HepG2 (cell line): Measurements from ENCODE around the gene LTB4R. TPM values are rescaled to one million over a fixed set of nuclear protein-coding genes. Genes with fewer than 3 reads are reported as not detected.

ENCODE experiments used
- CREM ChIP-seq, 2 experiments: sonication (generic) in 1 of 2; formaldehyde crosslinking in 1 of 2; IDR thresholded peaks; 2 replicates each; pipeline versions ENCODE4 v1.4.0 to v1.6.1; 2016 to 2020; ENCODE audit warnings: antibody characterized with exemption in 1 of 2, mild to moderate bottlenecking in 1 of 2, missing genetic modification reagents in 1 of 2
- KDM5A ChIP-seq: fragments of 200-600 bp; sonication (generic); IDR thresholded peaks from 2 replicates; pipeline ENCODE4 v1.7.0; 2018; ENCODE audit warnings: antibody characterized with exemption, mild to moderate bottlenecking, low read length, borderline replicate concordance
- MEIS2 ChIP-seq: sonication (generic); formaldehyde crosslinking; IDR thresholded peaks from 2 replicates; pipeline ENCODE4 v1.9.0; 2021; ENCODE audit warnings: mild to moderate bottlenecking, missing genetic modification reagents
- POLR2G ChIP-seq: fragments of 200-400 bp; formaldehyde crosslinking; IDR thresholded peaks from 2 replicates; pipeline ENCODE4 v1.6.1; 2018; ENCODE audit warnings: mild to moderate bottlenecking, low read depth, low read length, moderate library complexity
- SMC3 ChIP-seq: IDR thresholded peaks from 2 replicates; pipeline ENCODE4 v1.6.1; 2011; ENCODE audit warnings: low read length, improper control_type of control experiment
- TEAD3 ChIP-seq: optimal IDR thresholded peaks from 2 replicates; pipeline ENCODE3; 2016; ENCODE audit warnings: borderline replicate concordance
- ZBTB10 ChIP-seq: sonication (generic); formaldehyde crosslinking; IDR thresholded peaks from 2 replicates; pipeline ENCODE4 v1.4.0; 2020; ENCODE audit warnings: missing genetic modification reagents, borderline replicate concordance
- ZBTB7A ChIP-seq: sonication (generic); formaldehyde crosslinking; IDR thresholded peaks from 2 replicates; pipeline ENCODE4 v1.8.0; 2022; ENCODE audit warnings: mild to moderate bottlenecking, missing genetic modification reagents
- ZFP41 ChIP-seq: sonication (generic); formaldehyde crosslinking; IDR thresholded peaks from 2 replicates; pipeline ENCODE4 v1.4.0; 2020; ENCODE audit warnings: mild to moderate bottlenecking, missing genetic modification reagents, borderline replicate concordance
- ZNF17 ChIP-seq: sonication (generic); formaldehyde crosslinking; IDR thresholded peaks from 2 replicates; pipeline ENCODE4 v1.5.0; 2020; ENCODE audit warnings: mild to moderate bottlenecking, missing genetic modification reagents
- ZNF567 ChIP-seq: sonication (generic); formaldehyde crosslinking; IDR thresholded peaks from 2 replicates; pipeline ENCODE4 v1.8.1; 2023; ENCODE audit warnings: mild to moderate bottlenecking, missing genetic modification reagents, borderline replicate concordance
- ZNF720 ChIP-seq: sonication (generic); formaldehyde crosslinking; IDR thresholded peaks from 2 replicates; pipeline ENCODE4 v1.4.0; 2020; ENCODE audit warnings: missing genetic modification reagents
- ZNF737 ChIP-seq: sonication (generic); formaldehyde crosslinking; IDR thresholded peaks from 2 replicates; pipeline ENCODE4 v1.5.0; 2020; ENCODE audit warnings: missing genetic modification reagents, mild to moderate bottlenecking, borderline replicate concordance
- polyA plus RNA-seq, 8 experiments: library from polyadenylated mRNA; depleted of rRNA in 3 of 8; stranded (reverse) in 7 of 8; unstranded in 1 of 8; fragments of >200 nt; fragmentation: Illumina TruSeq in 4 of 8; extraction: Trizol in 4 of 8; gene quantifications; 2 replicates each; pipeline versions ENCODE4 v1.2.1 to v1.2.3, GENCODE V29; 2011 to 2016; ENCODE audit warnings: low read depth in 4 of 8, missing spikeins in 1 of 8, mixed read lengths in 1 of 8; ENCODE audit not compliant: insufficient read depth in 1 of 8
- total RNA-seq, 5 experiments: library from RNA; depleted of rRNA; stranded (reverse); fragments of >200 nt; fragmentation: Illumina TruSeq; extraction: Trizol; gene quantifications; 2 replicates each; pipeline ENCODE4 v1.2.3, GENCODE V29; 2016; ENCODE audit warnings: low read depth in 1 of 5
- TF ChIP-seq, protein P1 (sequence below): sonication (generic); formaldehyde crosslinking; conservative IDR thresholded peaks from 2 replicates; pipeline ENCODE4 v1.8.0; 2022; ENCODE audit warnings: low read depth, missing genetic modification reagents
- TF ChIP-seq, protein P2 (sequence below): sonication (generic); formaldehyde crosslinking; IDR thresholded peaks from 2 replicates; pipeline ENCODE4 v1.4.0; 2020; ENCODE audit warnings: mild to moderate bottlenecking, missing genetic modification reagents
- TF ChIP-seq, protein P3 (sequence below): sonication (generic); formaldehyde crosslinking; IDR thresholded peaks from 2 replicates; pipeline ENCODE4 v1.9.0; 2022; ENCODE audit warnings: low read depth, missing genetic modification reagents

LTB4R gene
- total and polyA plus RNA-seq, 2 of the 13 experiments (the other 11 are each of a cell fraction or from before 2014, with no cell fraction given): 3.2 to 8.2 TPM

- TF ChIP-seq CREM (IDR thresholded peaks at IDR 0.05) (no peak; the same call in 1 of the 2 replicates), CREM (CRISPR knock-in tag; IDR thresholded peaks at IDR 0.05) (no peak), ZNF567 (CRISPR knock-in tag) (no peak; the same call in 1 of the 2 replicates), ZNF17 (CRISPR knock-in tag) (no peak), SMC3 (no peak), MEIS2 (CRISPR knock-in tag) (no peak; the same call in 1 of the 2 replicates), ZBTB10 (CRISPR knock-in tag) (no peak), TEAD3 (CRISPR knock-in tag) (no peak), ZBTB7A (CRISPR knock-in tag) (no peak), ZNF720 (no peak), KDM5A (no peak), POLR2G (no peak), ZNF737 (CRISPR knock-in tag) (peak; percentile 94; the same call in 1 of the 2 replicates), ZFP41 (CRISPR knock-in tag) (no peak)
- TF ChIP-seq, protein P1, sequence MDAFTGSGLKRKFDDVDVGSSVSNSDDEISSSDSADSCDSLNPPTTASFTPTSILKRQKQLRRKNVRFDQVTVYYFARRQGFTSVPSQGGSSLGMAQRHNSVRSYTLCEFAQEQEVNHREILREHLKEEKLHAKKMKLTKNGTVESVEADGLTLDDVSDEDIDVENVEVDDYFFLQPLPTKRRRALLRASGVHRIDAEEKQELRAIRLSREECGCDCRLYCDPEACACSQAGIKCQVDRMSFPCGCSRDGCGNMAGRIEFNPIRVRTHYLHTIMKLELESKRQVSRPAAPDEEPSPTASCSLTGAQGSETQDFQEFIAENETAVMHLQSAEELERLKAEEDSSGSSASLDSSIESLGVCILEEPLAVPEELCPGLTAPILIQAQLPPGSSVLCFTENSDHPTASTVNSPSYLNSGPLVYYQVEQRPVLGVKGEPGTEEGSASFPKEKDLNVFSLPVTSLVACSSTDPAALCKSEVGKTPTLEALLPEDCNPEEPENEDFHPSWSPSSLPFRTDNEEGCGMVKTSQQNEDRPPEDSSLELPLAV: no peak
- TF ChIP-seq, protein P2, sequence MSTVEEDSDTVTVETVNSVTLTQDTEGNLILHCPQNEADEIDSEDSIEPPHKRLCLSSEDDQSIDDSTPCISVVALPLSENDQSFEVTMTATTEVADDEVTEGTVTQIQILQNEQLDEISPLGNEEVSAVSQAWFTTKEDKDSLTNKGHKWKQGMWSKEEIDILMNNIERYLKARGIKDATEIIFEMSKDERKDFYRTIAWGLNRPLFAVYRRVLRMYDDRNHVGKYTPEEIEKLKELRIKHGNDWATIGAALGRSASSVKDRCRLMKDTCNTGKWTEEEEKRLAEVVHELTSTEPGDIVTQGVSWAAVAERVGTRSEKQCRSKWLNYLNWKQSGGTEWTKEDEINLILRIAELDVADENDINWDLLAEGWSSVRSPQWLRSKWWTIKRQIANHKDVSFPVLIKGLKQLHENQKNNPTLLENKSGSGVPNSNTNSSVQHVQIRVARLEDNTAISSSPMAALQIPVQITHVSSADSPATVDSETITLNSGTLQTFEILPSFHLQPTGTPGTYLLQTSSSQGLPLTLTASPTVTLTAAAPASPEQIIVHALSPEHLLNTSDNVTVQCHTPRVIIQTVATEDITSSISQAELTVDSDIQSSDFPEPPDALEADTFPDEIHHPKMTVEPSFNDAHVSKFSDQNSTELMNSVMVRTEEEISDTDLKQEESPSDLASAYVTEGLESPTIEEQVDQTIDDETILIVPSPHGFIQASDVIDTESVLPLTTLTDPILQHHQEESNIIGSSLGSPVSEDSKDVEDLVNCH (CRISPR knock-in tag): no peak
- TF ChIP-seq, protein P3, sequence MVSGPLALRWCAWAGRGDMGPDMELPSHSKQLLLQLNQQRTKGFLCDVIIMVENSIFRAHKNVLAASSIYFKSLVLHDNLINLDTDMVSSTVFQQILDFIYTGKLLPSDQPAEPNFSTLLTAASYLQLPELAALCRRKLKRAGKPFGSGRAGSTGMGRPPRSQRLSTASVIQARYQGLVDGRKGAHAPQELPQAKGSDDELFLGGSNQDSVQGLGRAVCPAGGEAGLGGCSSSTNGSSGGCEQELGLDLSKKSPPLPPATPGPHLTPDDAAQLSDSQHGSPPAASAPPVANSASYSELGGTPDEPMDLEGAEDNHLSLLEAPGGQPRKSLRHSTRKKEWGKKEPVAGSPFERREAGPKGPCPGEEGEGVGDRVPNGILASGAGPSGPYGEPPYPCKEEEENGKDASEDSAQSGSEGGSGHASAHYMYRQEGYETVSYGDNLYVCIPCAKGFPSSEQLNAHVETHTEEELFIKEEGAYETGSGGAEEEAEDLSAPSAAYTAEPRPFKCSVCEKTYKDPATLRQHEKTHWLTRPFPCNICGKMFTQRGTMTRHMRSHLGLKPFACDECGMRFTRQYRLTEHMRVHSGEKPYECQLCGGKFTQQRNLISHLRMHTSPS: no peak
Measured at GRCh38 chr14:24315243-24315806, 4.0 kb downstream of the LTB4R start (continued).
